Right renal cortex interstitium (tissue), 3 donors: Measurements from ENCODE around the gene SORCS2. TPM values are rescaled to one million over a fixed set of nuclear protein-coding genes. Genes with fewer than 3 reads are reported as not detected.

Experiments used
- DNase-seq, 3 donors: peaks; one replicate each; pipeline ENCODE4 v3.0.0-alpha.2; 2013; ENCODE audit warnings: low read depth in 3 of 3, low spot score in 2 of 3
- polyA plus RNA-seq, 3 donors: library from polyadenylated mRNA; unstranded; fragments of 120-200 nt; gene quantifications; one replicate each; pipeline ENCODE4 v1.2.1, GENCODE V29; 2013; ENCODE audit not compliant: insufficient read length in 3 of 3

The SORCS2 gene
- polyA plus RNA-seq, 3 donors: 6.6 to 7.9 (median 7.0) TPM

GRCh38 chr4:7786517-7786916 lies 594.2 kb downstream of the SORCS2 start:
- no peak for DNase-seq

GRCh38 chr4:7787067-7787466 lies 594.7 kb downstream of the SORCS2 start:
- no peak for DNase-seq

DNA sequence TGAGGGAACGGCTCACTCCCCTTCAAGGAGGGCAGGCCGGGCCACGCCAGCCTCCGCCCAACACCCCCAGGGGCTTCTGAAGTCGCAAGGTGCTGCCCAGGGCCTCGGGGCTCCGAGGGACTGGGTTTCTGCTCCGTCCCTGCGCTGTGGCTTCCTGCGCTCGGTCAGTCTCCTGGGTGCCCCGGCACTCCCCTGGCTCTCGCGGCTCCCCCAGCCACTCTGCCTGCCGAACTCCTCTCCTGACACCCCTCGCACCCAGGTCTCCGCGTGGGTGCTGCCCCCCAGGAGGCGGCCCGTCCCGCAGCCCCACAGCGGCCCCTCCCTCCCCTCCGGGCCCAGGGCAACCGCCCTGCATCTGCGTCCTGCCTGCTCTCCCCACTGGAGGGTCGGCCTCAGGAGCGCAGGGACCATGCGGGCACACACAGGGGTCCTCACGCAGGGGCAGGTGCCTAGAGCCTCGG lies 595.4 kb downstream of the SORCS2 start:
- no peak for DNase-seq

DNA sequence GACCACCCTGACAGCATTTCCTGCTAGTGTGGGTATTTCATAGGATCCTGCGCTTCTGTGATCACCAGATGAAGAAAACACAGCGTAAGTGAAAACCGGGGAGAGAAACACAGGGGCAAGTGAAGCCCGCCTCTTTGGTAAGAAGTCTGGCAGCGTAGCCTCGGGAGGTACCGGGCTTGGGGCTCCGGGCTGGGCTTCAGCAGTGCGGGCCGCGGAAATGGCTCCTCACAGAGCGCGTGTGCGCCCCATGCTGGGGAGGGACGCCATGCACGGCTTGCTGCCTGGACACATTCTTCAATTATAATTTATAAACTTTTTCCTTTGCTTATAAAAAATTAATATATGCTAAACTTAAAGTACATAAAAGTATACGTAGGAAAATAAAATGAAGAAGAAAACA lies 595.9 kb downstream of the SORCS2 start:
- DNase-seq: no peak

GRCh38 chr4:7788694-7789425 lies 596.5 kb downstream of the SORCS2 start:
- no peak for DNase-seq

DNA sequence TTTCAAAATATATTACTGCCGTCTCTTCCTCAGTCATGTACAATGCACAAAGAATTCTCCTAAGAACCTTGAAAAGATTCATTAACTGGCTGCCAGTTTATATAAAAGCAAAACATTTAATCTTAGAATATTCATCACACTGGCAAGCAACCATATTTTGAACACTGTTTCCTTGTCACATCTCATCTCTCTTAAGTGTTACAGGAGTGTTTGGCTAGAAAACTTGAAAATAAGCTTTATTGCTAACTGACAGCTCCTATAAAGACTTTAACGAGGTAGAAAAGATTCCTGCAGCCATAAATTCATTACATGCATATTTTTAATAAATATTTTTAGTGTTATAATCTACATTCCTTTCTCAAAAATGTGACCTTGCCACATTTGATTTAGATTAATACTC lies 597.7 kb downstream of the SORCS2 start:
- no peak for DNase-seq

DNA sequence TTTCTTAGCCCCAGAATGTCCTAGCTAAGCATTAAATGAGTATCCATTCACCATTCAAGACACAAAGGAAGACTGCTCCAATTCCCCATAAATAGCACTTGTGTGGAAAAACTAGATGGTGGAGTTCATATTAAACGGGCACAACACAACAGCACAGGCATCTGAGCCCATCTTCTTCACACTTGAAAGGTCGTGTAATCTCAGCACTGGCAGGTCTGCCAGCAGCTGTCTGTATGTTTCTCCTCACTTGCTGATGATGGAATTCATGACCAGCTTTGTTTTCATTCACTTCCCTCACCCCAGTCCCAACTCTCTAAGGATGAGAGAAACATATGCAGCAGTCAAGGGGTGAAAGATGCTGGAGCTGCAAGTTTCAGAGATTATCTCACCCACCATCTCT lies 598.7 kb downstream of the SORCS2 start:
- DNase-seq: no peak

Other genes starting within 250 kb of the SORCS2 start
- gene TADA2B, start 149.2 kb upstream of the SORCS2 start, polyA plus RNA-seq: 10 to 100 TPM; 19.9 to 21.0 (median 20.6) TPM
- 10 to 100 TPM; 38.7 to 45.2 (median 39.8) TPM for gene GRPEL1, start 124.5 kb upstream of the SORCS2 start, polyA plus RNA-seq
- not detected for gene PSAPL1, start 242.4 kb downstream of the SORCS2 start, polyA plus RNA-seq